HG03378 (cell line): ENCODE results near the gene FRMD4B.

Source experiments
- ATAC-seq: cut with Tn5 transposase; IDR thresholded peaks from one replicate; pipeline ENCODE4 v1.9.1; 2021; ENCODE audit warnings: mild to moderate bottlenecking, moderate library complexity; ENCODE audit not compliant: unreplicated experiment

The FRMD4B gene

GRCh38 chr3:69406163-69406562, 20.3 kb upstream of the FRMD4B start:
- ATAC-seq, result no peak

- no peak for ATAC-seq
Observed at GRCh38 chr3:69405067-69405466, 19.2 kb upstream of the FRMD4B start.

GRCh38 chr3:69403454-69403853, 17.6 kb upstream of the FRMD4B start:
- ATAC-seq, result no peak

- no peak for ATAC-seq
Observed at GRCh38 chr3:69400683-69401082, 14.8 kb upstream of the FRMD4B start.

GRCh38 chr3:69392850-69393249, 7.0 kb upstream of the FRMD4B start:
- no peak for ATAC-seq

- no peak for ATAC-seq
Observed at GRCh38 chr3:69392415-69392814, 6.5 kb upstream of the FRMD4B start.

GRCh38 chr3:69391554-69391953, 5.7 kb upstream of the FRMD4B start:
- ATAC-seq, result no peak

- ATAC-seq, result no peak
Observed at GRCh38 chr3:69390771-69391170, 4.9 kb upstream of the FRMD4B start.

GRCh38 chr3:69389520-69390248, 3.8 kb upstream of the FRMD4B start:
- no peak for ATAC-seq

GRCh38 chr3:69388241-69388640, 2.4 kb upstream of the FRMD4B start:
- ATAC-seq, result no peak

GRCh38 chr3:69386556-69387385, 883 bp upstream of the FRMD4B start:
- ATAC-seq, result no peak

- ATAC-seq, result no peak
Observed at GRCh38 chr3:69385123-69385722, 665 bp downstream of the FRMD4B start.

GRCh38 chr3:69384326-69384725, 1.6 kb downstream of the FRMD4B start:
- no peak for ATAC-seq

- ATAC-seq, result no peak
Observed at GRCh38 chr3:69379661-69380060, 6.2 kb downstream of the FRMD4B start.

GRCh38 chr3:69378112-69378802, 7.6 kb downstream of the FRMD4B start:
- no peak for ATAC-seq

GRCh38 chr3:69377262-69377661, 8.6 kb downstream of the FRMD4B start:
- no peak for ATAC-seq

GRCh38 chr3:69376731-69377130, 9.2 kb downstream of the FRMD4B start:
- no peak for ATAC-seq

GRCh38 chr3:69371816-69372215, 14.1 kb downstream of the FRMD4B start:
- no peak for ATAC-seq

- no peak for ATAC-seq
Observed at GRCh38 chr3:69370901-69371301, 15.0 kb downstream of the FRMD4B start.

- ATAC-seq, result no peak
Observed at GRCh38 chr3:69370156-69370883, 15.6 kb downstream of the FRMD4B start.
